Tibial nerve (tissue), 4 donors: ENCODE measurements around the gene PCSK5.

Experiments
- EP300 ChIP-seq, 2 donors: sonication (generic); formaldehyde crosslinking; IDR thresholded peaks; one replicate each; pipeline ENCODE4 v1.6.1; 2017; ENCODE audit warnings: antibody characterized with exemption in 2 of 2, mild to moderate bottlenecking in 1 of 2
- POLR2A ChIP-seq, 2 donors: fragments of 450-650 bp; IDR thresholded peaks; one replicate each; pipeline ENCODE4 v1.6.1; 2017; ENCODE audit warnings: antibody characterized with exemption in 2 of 2, mild to moderate bottlenecking in 2 of 2, moderate library complexity in 2 of 2
- TF ChIP-seq, protein P1 (sequence below), 5 experiments: fragments of 200-600 bp in 3 of 5; fragments of 450-650 bp in 2 of 5; sonication (generic) in 3 of 5; IDR thresholded peaks; one replicate each; pipeline ENCODE4 v1.5.1; 2016 to 2019; ENCODE audit warnings: antibody characterized with exemption in 5 of 5, mild to moderate bottlenecking in 3 of 5, moderate library complexity in 2 of 5

DNA sequence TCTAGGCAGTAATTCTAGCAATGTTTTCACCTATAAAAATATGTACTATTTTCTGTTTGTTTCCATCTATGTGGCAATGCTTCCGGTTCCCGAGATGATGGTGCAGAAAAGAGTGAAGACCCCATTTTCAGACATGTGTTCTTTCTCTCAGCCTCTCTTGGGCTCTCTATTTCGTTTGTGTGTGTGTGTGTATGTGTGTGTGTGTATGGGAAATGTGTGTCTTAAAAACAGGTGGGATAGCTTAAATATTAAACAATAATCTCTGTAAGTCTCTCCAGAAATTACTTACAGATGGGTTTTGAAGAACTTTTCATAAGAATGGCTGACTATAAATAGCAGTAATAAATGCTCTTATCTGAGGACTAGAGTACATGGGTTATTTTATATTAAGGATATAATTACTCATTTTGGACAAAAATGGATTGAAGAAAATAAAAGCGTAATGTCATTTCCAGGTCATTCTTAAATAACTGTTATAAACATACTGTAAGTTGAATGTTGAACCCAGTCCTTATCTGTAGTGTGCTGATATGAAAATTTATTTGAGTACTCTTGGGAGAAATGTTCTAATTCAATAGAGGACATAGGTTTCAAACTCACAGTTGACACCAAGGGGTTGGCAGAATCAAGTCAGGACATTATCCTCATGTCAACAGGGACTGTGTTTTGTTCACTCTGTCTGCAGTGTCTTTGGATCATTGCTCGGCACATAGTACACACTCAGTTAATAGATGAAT, 31.1 kb downstream of the PCSK5 start:
- TF ChIP-seq, protein P1, sequence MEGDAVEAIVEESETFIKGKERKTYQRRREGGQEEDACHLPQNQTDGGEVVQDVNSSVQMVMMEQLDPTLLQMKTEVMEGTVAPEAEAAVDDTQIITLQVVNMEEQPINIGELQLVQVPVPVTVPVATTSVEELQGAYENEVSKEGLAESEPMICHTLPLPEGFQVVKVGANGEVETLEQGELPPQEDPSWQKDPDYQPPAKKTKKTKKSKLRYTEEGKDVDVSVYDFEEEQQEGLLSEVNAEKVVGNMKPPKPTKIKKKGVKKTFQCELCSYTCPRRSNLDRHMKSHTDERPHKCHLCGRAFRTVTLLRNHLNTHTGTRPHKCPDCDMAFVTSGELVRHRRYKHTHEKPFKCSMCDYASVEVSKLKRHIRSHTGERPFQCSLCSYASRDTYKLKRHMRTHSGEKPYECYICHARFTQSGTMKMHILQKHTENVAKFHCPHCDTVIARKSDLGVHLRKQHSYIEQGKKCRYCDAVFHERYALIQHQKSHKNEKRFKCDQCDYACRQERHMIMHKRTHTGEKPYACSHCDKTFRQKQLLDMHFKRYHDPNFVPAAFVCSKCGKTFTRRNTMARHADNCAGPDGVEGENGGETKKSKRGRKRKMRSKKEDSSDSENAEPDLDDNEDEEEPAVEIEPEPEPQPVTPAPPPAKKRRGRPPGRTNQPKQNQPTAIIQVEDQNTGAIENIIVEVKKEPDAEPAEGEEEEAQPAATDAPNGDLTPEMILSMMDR (IDR thresholded peaks at IDR 0.05): no peak
- TF ChIP-seq EP300 (IDR thresholded peaks at IDR 0.05): no peak
- TF ChIP-seq POLR2A (IDR thresholded peaks at IDR 0.05): no peak
